Astrocyte (in vitro differentiated cells and primary cell): ENCODE results near the gene ANKRD12.

Experiments
- EZH2 ChIP-seq: IDR thresholded peaks from 2 replicates; pipeline ENCODE4 v1.6.1; 2012; ENCODE audit warnings: mild to moderate bottlenecking, low read length, inconsistent platforms; ENCODE audit not compliant: insufficient read depth
- TF ChIP-seq, protein P1 (sequence below): IDR thresholded peaks from 2 replicates; pipeline ENCODE4 v1.5.1; 2011; ENCODE audit warnings: low read depth, mild to moderate bottlenecking, inconsistent platforms, low read length, moderate library complexity; ENCODE audit not compliant: insufficient read depth

DNA sequence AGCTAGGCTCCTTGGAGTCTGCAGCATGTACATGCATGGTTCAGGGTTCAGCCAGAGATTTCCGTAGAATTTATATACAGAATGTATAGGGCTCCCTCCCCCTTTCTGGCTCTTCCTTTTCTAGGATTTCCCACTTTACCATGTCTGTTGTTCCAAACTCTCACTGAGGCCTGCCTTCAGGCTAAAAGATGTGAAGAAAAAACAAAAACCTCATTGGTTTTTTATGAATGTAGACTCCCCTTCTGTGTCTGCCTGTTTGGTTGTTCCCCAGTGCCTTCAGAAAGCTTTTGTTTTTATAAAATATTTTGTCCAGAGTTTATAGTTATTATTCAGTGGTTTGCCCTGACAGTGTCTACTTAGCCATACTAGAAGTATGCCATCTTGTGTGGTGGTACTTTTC lies 30.5 kb upstream of the ANKRD12 start:
- TF ChIP-seq, protein P1, sequence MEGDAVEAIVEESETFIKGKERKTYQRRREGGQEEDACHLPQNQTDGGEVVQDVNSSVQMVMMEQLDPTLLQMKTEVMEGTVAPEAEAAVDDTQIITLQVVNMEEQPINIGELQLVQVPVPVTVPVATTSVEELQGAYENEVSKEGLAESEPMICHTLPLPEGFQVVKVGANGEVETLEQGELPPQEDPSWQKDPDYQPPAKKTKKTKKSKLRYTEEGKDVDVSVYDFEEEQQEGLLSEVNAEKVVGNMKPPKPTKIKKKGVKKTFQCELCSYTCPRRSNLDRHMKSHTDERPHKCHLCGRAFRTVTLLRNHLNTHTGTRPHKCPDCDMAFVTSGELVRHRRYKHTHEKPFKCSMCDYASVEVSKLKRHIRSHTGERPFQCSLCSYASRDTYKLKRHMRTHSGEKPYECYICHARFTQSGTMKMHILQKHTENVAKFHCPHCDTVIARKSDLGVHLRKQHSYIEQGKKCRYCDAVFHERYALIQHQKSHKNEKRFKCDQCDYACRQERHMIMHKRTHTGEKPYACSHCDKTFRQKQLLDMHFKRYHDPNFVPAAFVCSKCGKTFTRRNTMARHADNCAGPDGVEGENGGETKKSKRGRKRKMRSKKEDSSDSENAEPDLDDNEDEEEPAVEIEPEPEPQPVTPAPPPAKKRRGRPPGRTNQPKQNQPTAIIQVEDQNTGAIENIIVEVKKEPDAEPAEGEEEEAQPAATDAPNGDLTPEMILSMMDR: no peak
- no peak for TF ChIP-seq EZH2
